GM19023 (cell line): ENCODE results near the gene PDE10A.

Experiments used
- ATAC-seq: cut with Tn5 transposase; IDR thresholded peaks from one replicate; pipeline ENCODE4 v1.9.1; 2021; ENCODE audit warnings: mild to moderate bottlenecking, moderate library complexity; ENCODE audit not compliant: unreplicated experiment

PDE10A gene

DNA sequence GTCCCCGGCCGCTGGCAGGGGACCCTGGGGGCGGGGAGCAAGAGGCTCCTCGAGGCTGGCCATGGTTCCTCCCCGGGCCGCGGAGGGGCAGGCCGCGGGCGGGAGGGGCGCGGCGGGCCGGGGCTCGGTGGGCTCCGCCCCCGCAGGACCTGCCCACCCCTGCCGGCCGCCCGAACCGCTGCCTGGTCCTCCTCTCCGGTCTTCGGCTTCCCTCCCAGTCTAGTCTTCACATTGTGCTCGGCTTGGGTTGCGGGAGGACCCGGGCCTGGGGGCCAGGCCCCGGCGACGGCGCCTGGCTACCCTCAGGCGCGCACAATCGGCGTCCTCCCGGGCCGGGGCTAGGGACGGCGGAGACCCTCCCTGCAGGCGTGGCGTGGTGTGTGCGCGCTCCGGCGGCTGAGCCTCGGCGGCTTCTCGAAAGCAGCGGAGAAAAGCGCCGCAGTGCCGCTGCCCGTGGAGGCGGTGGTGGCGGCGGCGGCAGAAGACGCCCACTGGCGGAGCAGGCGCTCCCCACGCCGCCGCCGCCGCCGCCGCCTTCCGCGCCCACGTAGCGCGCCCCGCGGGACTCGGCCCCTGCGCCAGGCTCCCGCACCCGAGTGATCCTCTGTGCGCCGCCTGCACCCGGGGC, at the start of gene PDE10A:
TSS of gene PDE10A (minus strand) at position 493 of the 628 bp plus-strand sequence. CDS start at position 63, 430 bp downstream.
- no peak for ATAC-seq

- no peak for ATAC-seq
Observed at GRCh38 chr6:165708985-165709576, 46.0 kb upstream of the PDE10A start.

DNA sequence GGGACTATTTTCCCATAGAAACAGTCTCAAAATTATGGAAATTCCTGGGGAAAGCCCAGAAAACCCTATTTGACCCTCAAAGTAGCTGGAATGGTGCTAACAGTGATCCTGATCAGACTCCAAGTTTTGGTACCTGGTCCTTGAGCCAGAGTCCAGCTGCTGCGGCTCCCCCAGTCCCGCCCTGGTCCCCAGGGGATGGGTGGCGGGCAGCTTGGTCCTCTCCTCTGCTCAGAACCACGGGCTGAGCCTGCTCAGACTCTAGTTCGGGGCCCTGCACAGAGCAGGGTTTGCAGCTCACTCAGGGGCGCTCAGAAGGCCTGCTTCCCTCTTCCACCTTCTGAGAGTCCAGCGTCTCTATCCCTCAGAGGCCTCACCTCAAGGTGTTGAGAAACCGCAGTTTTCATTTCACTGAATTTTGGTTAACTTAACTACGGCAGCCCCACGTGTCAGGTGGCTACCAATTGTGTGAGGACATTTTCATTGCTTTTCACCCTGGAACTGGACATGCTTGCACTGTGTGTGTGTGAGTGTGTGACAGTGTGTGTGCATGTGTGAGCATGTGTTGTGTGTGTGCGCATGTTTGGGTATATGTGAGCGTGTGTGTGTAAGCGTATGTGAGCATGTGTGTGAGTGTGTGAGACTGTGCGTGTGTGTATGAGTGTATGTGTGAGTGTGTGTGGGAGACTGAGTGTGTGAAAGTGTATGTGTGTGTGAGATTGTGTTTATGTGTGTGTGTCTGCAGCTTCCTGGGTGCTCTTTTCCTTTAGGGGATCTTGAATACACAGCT, 44.2 kb upstream of the PDE10A start:
- ATAC-seq, result no peak

- ATAC-seq, result no peak
Observed at GRCh38 chr6:165705941-165706340, 42.9 kb upstream of the PDE10A start.

GRCh38 chr6:165704045-165704748, 41.2 kb upstream of the PDE10A start:
- no peak for ATAC-seq

- ATAC-seq, result no peak
Observed at GRCh38 chr6:165702669-165703068, 39.6 kb upstream of the PDE10A start.

GRCh38 chr6:165701564-165702354, 38.7 kb upstream of the PDE10A start:
- ATAC-seq, result peak; percentile 62

DNA sequence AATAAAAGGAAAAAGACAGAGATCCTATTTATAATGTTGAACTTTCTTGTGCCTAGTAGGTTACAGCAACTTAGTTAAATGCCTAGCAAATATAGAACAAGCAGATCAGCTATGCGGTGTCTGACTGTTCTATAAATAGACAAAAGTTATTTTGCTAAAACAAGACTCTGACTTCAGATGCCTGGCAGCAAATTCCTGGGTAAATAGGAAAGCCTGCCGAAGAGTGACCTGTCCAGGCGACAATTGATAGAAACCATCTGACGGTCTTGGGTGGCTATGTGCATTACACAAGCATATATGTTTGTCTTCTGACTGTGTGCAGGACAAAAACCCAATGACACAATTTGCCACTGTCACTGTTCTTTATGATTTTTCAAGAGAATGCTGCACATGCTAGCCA, 38.0 kb upstream of the PDE10A start:
- ATAC-seq, result no peak

DNA sequence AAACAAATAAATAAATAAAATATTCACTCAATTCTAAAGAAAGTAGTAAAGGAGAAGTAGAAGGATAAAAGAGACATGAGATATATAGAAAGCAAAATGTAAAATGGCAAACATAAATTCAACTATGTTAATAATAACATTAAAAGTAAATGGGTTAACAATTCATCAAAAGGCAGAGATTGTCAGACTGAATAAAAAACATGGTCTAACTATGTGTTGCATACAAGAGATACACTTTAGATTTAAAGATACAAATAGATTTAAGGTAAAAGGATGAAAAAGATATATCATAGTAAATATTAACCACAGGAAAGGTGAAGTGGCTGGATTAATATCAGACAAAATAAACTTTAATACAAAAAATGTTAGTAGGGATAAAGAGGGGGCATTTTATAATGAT, 35.8 kb upstream of the PDE10A start:
- ATAC-seq, result no peak

GRCh38 chr6:165697171-165697570, 34.1 kb upstream of the PDE10A start:
- ATAC-seq, result no peak

GRCh38 chr6:165695722-165696515, 32.9 kb upstream of the PDE10A start:
- no peak for ATAC-seq

DNA sequence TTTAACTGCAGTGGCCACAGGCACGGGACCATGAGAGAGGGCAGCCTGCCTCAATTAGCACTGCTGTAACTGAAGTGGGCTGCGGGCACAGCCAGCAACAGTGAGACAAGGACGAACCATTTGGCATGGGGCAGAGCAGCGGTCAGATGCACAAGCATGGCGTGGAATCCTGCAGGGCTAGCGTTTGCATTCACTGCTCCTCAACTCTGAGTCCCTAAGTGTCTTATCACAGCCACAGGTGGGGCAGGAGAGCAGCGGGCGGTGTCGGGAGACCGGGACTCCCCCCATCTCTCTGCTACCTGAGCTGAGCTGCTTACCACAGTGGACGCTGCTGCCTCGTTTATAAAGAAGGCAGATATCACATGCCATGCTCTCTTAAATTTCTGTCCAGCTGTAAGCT, 31.3 kb upstream of the PDE10A start:
- no peak for ATAC-seq

DNA sequence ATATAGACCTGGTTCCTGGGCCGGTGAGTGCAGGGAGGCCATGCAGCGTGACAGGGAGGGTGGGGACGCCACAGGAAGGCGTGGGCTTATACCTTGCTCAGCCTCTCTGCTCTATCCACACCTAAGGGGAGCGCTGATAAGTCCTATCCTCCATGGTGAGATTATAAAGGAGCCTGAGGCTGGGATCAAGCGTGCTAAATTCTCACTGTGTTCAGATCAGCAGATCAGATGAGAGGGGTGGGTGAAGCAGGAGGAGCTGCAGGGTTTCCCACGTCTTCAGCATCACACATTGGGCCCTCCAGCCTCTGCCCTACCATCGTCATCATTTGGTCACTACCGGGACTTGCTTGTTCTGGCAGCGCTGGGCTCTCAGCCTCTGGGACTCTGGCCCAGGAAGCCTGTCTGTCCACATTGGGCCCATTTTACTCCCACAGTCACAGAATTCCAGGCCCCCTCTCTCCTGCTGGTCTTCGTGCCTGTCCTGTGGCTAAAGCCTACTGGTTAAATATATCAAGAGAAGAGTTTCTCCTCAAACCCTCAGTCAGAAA, 29.1 kb upstream of the PDE10A start:
- ATAC-seq, result no peak

DNA sequence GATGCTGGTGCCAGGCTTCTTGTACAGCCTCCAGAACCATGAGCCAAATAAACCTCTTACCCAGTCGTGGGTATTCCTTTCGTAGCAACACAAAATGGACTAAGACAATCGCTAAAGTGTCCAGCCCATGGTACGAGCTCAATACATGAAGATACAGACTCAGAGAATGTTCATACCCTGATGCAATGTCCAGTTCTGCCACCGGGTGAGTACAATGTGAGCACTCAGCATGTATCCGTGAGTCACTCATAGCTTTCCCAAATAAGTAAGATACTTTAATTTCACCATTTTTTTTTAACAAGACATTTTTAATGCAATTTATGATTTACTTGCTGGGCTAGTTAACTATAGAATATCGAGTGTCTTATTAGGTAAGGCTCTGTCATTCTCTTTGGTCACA, 26.7 kb upstream of the PDE10A start:
- no peak for ATAC-seq

DNA sequence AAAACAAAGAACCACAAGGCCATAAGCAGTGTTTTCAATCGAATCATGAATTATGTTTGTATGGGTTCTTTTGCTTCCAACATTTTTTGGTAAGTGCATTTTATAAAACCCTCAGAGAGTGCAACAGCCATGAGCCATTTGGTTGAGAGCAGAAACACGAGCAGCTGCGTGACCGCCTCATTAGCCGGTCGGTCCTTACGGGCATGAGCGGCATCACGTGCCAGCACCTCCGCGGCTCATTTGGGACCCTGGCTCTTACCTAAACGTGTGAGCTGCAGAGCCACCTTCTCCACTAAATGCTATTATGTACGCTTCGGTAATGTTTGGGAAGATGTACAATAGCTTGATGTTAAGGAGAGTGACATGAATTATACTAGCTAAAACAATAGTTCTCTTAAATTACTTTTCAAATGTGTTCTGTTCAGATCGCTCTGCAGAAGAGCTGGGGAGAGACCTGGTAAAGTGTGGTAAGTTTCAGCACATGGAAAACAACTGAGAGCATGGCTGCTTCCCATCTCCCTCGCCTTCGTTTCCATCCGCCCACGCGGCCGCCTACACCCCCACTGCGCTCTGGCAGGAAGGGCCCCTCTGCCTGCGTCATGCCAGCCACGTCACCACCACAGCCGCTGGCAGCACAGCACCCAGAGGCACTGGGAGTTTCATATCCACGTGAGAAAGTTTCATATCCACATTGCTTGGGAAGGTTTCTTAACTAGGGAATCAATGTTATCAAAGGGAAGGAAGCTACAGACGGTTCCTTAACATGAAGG, 23.7 kb upstream of the PDE10A start:
- no peak for ATAC-seq

DNA sequence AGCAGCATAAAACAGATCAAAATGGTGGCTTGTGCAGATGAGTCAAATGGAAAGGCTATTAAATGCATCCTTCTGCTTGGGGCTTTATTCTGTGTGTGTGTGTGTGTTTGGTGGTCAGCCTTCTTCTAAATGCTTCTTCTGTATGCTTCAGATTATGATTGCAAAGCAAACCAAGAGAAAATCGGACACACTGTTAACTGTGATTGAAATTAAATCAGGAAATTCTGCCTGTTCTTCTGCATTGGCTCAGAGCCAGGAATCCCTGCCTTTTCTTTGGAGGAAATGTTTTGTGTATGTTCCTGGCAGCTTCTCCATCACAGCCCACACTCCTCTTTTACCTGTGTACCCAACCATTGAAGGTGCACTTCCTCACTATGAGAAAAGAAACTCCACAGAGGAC, 22.3 kb upstream of the PDE10A start:
- no peak for ATAC-seq

GRCh38 chr6:165684333-165684732, 21.3 kb upstream of the PDE10A start:
- ATAC-seq, result no peak

DNA sequence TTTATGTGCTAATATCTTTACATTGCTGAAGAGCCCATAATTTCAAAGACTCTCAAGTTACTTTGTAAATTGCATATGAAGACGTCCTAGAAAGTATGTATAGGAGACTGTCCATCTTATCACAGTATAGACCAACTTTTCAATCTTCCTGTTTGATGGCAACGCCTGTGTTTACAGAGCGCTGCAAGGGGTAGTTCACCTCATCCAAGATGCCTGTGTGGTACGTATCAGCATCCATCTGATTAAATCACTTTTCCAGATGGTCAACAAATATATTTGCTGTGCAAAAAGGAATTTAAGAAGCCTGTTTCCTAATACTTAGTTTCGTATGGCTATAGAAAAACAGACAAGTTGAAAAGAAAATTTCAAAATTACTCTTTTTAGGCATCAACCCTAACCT, 17.9 kb upstream of the PDE10A start:
- ATAC-seq, result no peak

GRCh38 chr6:165679326-165679725, 16.3 kb upstream of the PDE10A start:
- ATAC-seq, result no peak
